ENCODE results near the gene TNNT2.

TNNT2 gene

GRCh38 chr1:201403359-201403758 is 25.9 kb upstream of the TNNT2 start:
- DNase-seq (ENCODE audit: low read depth in 2 of 2), result no peak

DNA sequence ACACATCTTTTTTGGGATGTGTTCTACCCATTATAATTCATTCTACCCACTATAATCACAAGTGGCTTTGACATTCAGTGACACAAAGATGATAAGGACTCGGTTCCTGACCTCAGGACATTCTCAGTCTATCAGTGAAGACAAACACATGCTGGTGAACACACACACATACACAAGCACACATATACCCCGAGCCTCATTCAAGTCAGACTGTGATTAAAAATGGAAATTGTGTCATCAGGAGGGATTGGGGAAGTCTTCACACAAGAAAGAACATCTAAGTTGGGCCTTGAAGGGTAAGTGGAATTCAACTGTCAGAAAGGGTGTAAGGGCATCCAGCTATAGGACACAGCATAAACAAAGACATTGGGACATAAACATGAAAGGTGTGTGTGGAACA is 24.2 kb upstream of the TNNT2 start:
- no peak for DNase-seq (ENCODE audit: low read depth in 2 of 2)

DNA sequence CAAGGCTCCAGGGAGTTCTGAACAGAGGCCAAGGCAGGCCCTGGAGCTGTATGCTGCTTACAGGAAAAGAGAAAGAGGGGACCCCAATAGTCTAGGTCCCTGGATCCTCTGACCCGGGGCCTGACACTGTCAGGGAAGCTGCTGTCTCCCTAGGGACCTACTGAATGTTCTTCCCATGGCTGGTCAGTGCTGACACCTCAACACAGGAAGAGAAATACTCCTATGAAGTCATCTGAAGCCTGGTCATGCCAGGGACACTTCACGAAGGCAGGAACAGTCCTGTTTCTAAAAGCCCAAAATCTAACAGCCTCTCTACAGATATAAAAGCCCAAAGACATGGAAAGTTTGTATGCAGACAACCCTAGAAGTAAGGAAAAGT is 23.4 kb upstream of the TNNT2 start:
- no peak for DNase-seq (ENCODE audit: low read depth in 2 of 2)

GRCh38 chr1:201400212-201400851 is 22.9 kb upstream of the TNNT2 start:
- no peak for DNase-seq (ENCODE audit: low read depth in 2 of 2)

GRCh38 chr1:201399352-201400126 is 22.1 kb upstream of the TNNT2 start:
- DNase-seq (ENCODE audit: low read depth in 2 of 2), result no peak

GRCh38 chr1:201399018-201399351 is 21.5 kb upstream of the TNNT2 start, which contains the start of gene LAD1:
Gene LAD1, minus strand, starts transcription at chr1:201399324. Its CDS starts 18 bp downstream, at chr1:201399306.
- DNase-seq (ENCODE audit: low read depth in 2 of 2), result no peak

DNA sequence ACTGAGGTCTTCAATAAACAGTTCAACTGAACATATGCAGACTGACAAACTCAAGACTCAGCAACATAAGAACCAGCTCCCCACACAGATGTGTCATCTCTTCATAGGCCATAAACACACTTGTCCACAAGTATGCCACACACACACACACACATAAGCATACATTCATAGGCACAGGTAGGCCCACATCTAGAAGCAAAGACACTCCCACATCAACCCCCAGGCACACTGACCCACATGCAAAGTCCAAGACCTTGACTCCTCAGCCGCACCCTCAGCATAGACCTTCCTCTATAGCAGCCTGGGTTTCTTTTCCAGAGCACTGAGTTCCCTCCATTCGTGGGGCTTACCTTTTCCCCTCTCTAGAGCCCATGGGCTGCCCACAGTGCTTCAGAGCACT is 20.2 kb upstream of the TNNT2 start:
- DNase-seq (ENCODE audit: low read depth in 2 of 2), result no peak

GRCh38 chr1:201396861-201397464 is 19.5 kb upstream of the TNNT2 start:
- no peak for DNase-seq (ENCODE audit: low read depth in 2 of 2)

DNA sequence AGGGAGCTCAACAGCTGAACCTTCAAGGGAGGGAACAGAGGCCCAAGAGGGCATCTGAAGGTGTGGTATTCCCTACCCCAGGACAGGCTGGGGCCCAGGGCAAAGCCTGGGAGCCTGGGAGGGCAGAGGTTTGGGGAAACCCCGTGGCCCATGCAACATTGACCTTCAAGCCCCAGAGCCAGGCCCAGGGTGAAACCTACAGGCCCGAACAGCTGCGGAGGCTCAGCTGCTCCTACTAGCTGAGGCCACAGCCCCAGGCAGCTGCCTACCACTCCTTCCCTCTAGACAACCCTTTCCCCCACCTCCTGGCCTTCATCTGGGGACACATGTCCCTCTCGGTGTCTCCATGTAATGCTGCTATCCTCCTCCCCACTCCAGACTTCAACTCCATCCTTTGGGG is 18.5 kb upstream of the TNNT2 start:
- DNase-seq (ENCODE audit: low read depth in 2 of 2), result no peak

DNA sequence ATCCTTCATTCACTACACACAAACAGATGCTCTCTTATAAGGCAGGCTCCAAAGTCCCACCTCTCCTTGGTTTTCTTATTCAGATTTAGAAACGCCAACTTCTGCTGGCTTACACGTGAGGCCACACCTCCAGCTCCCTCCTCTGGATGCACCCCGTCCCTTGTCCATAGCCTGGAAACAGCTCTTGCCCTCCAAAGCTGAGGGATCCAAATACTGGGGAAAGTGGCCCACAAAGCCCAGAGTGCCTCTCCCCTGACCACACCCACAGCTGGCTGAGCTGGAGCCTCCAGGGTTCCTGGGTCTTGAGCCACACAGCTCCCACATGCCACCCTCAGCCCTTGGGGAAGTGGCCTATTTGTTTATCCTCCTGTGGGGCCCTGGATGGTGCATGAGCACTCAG is 17.1 kb upstream of the TNNT2 start:
- DNase-seq (ENCODE audit: low read depth in 2 of 2), result no peak

DNA sequence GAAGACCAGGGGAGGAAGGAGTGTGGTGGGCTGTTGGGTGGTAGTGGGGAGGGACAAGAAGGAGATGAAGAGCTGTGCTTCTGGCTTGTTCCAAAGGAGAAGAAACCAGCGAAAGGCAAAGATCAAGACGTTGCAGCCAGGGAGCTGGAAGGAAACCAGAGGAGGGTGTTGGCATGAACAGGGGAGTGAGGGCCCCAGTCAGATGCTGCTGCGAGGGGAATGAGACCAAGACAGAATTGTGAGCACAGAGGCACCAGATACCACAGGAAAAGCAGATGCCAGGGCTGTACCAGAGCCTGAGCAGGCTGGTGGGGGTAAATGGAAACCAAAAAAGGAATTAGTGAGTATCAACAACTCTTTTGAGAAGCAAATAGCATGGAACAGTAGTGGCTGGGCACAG is 15.6 kb upstream of the TNNT2 start:
- DNase-seq (ENCODE audit: low read depth in 2 of 2), result no peak

GRCh38 chr1:201391651-201392511 is 14.4 kb upstream of the TNNT2 start:
- DNase-seq (ENCODE audit: low read depth in 2 of 2), result no peak

GRCh38 chr1:201391225-201391624 is 13.7 kb upstream of the TNNT2 start:
- no peak for DNase-seq (ENCODE audit: low read depth in 2 of 2)

DNA sequence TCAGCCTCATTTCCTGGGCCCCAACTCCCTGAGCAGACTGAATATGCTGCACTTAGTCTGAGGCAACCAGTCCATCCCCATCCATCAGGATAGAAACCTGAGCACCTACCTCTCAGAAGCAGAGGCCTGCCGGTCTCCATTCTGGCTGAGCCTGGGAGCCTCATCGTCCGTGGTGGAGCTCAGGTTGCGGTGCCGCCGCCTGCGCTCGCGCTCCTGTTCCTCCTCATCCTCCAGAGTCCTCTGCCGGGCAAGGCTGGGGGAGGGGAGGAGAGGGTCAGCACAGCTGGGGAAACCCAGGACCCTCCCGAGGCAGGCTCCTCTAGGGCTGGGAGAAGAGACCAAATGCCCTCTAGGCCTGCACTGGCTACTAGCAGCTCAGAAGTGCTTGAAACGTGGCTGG is 11.6 kb upstream of the TNNT2 start:
- DNase-seq (ENCODE audit: low read depth in 2 of 2), result no peak

GRCh38 chr1:201386208-201386607 is 8.7 kb upstream of the TNNT2 start:
- no peak for DNase-seq (ENCODE audit: low read depth in 2 of 2)

DNA sequence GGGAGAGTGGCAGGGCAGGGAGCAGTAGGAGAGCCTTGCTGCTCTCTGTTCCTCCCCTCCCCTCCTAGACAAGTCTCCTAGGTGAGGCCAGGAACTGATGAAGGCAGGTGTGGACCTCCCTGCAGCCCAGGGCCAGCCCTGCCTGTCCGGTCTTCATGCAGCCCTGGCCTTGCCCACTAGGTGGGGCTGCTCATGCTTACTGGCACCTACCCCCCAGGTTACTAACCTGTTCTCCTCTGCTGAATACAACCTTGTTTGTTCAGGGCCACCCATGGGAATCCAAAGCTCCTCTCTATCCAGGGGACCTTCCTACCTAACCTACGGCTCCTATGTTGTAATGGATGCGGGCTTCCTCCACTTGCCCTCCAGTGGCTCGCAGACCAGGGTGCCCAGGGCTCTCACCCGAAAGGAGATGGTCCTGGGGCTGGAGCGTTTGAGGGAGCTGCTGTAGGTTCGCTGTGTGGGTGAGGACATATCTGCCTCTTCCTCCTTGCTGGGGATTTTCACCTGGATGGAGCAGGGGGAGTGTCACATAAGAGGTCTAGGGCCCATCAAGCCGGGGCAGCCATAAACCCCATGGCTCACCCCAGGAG is 7.9 kb upstream of the TNNT2 start:
- DNase-seq (ENCODE audit: low read depth in 2 of 2), result peak; percentile 30 to 40

DNA sequence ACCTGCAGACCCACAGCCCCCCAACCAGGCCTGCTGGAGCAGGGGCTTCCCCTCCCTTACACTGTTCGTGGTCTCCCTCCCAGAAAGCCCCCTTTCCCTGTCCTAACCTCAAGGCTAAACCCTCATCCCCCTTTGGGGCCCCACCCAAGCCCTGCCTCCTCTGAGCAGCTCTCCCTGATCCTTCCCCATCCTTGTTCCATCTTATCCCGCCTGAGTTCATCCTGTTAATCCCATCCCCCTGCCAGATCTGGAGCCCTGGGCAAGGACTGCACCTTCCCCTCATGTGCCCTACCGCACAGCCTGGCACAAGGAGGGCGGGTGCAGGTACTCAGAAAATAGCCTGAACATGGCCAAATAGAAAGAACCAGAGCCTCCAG is 6.9 kb upstream of the TNNT2 start:
- DNase-seq (ENCODE audit: low read depth in 2 of 2), result no peak

DNA sequence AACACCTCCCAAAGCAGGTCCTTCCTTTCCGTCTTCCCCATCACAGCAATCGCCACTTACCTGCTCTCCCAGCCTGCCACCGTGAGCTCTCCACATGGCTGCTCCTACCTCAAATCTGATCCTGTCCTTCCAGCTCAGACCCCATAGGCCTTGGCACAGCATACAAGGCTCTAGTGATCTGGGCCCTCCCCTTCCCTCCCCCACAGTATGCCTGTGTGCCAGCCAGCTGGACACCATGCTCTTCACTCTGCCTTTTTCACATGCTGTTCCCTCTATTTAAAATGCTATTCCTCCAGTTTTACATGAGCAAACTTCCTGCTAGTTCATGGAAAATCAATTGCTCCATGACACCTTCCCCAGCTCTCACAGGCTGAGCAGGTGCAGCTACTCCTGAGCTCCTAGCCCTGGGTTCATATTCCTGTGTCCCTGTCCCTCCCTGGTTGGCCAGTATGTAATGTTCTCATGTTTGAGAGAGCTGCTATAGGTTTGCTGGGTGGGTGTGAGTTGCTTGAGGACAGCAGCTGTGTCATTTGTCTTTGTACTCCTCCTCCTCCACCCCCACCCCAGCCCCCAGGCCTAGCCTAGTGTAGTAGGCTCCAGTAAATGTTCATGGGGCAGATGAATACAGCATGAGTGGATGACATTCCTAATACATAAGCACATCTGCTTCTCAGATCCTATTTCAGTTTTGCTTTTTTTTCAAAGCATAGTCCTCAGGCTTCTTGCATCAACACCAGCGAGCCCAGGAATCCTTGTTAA is 6.3 kb upstream of the TNNT2 start:
- DNase-seq (ENCODE audit: low read depth in 2 of 2), result no peak

- no peak for DNase-seq (ENCODE audit: low read depth in 2 of 2)
Observed at GRCh38 chr1:201381130-201381529, 3.6 kb upstream of the TNNT2 start.

DNA sequence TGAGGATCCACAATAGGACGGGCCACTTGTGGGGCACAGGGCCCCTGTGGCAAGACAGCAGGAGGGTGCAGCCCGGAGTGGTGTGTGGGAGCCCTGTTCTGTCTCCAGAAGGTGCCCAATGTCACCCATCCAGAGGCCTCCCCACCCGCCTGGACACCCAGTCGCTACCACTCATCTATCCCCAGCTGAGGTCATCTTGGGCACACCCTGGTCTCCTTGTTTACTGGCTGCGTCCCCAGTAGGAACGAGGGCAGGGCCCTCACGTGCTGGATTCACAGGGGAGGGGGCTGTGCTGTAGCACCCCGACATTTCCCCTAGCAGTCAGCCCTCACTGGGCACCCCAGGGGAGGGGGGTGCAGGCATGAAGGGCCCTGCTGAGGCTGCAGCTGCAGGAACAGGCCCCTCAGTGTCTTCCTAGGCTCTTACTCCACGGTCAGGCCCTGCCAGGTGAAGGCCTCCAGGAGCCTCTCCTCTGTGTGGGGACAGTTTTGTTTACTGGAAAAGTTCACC is 2.3 kb upstream of the TNNT2 start:
- DNase-seq (ENCODE audit: low read depth in 2 of 2), result no peak

- no peak for DNase-seq (ENCODE audit: low read depth in 2 of 2)
Observed at GRCh38 chr1:201378804-201379203, 1.3 kb upstream of the TNNT2 start.
